GM19324 (cell line): ENCODE measurements around the gene EAF2.
A peak's percentile ranks its signal among the peaks of the same experiment; 100 is the strongest.

ENCODE experiments used
- ATAC-seq: cut with Tn5 transposase; IDR thresholded peaks from one replicate; pipeline ENCODE4 v1.9.1; 2021; ENCODE audit warnings: mild to moderate bottlenecking, moderate library complexity; ENCODE audit not compliant: unreplicated experiment, low FRiP score

The EAF2 gene

DNA sequence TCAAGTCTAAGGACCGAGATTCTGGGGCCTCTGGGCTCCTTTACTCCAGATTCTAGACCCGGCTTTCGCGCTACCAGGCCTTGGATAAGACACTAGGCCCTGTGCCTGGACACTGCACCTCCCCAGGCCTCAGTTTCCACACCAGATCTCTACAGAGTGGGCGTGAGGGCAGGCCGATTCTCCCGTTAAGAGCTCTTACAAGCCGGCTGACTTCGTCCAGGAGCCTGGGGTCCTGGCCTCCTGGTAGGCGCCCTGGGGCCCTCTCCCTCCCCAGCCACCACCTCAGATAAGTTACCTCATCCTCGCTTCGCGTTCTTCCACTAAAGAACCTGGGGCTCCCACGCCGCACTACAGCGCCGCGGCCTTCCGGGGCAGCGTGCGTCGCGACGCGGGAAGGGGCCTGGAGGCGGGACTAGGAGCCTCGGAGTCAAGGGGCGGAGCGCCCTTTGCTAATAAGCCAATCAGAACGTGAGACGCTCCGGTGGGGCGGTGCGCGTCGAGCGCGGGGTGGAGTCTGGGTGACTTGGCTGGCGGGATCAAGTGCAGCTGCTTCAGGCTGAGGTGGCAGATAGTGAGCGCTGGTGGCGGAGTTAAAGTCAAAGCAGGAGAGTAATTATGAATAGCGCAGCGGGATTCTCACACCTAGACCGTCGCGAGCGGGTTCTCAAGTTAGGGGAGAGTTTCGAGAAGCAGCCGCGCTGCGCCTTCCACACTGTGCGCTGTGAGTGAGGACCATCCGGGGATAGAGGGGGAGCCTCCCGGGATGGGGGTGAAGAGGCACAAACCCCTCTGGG, at the start of gene EAF2, which contains the start of gene IQCB1:
Gene EAF2, plus strand, starts transcription at position 539 of the 794 bp plus-strand sequence. Its CDS starts 77 bp downstream, at position 616.
Gene IQCB1, minus strand, starts transcription at position 390 of the 794 bp plus-strand sequence. CDS start 6,100 bp downstream, outside the sequence.
- ATAC-seq, result peak; percentile 99

DNA sequence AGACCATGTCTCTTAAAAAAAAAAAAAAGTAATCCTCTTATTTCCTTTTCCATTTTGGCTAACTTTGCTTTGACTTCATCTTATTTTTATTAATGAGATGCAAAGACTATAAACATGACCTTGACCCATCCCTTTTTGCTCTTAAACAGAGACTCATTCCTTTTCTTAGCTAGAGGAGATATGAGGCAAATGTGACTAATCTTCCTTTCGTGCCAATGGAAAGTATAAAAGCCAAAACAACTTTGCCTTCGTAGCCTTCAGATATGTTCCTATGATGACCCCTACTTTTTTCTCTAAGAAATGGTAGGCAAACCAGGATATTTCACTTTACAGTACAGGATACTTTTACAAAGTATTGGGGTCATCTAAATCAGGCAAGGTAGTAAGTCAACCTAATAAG, 48.5 kb upstream of the EAF2 start:
- ATAC-seq, result no peak

- no peak for ATAC-seq
Measured at GRCh38 chr3:121793078-121793477, 41.9 kb upstream of the EAF2 start.

DNA sequence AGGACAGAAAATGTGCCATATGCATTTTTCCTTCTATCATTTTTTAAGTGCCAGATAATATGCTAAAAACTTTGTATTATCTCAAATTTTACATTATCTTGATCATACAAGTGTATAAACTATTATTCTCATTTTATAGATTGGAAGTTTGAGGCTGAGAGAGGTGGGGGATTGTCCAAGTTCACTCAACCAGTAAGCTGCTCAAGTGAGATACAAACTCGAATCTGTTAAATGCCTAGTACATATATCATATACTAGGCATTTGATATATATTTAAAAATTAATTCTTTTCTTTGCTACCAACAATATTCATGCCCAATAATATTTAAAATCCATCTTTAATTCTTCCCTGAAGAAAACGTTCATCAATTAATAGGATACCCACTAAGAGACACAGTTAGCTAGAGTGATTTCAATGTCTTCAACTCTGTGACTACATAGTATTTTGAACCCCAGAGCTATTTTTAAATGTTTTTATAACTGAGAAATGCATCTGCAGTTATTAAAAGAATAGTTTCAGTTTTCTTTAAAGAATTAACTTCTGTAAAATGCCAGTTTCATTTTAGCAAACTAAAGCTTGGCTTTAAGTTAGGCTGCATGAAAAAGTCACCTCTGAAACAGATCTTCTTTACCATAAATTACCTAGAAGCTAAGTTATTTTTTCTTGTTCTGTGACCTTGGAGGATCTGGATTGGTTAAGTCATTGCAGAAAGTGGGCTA, 40.6 kb upstream of the EAF2 start:
- ATAC-seq, result peak; percentile 51

GRCh38 chr3:121796970-121797369, 38.0 kb upstream of the EAF2 start:
- ATAC-seq, result no peak

GRCh38 chr3:121800906-121801305, 34.1 kb upstream of the EAF2 start:
- ATAC-seq, result no peak

DNA sequence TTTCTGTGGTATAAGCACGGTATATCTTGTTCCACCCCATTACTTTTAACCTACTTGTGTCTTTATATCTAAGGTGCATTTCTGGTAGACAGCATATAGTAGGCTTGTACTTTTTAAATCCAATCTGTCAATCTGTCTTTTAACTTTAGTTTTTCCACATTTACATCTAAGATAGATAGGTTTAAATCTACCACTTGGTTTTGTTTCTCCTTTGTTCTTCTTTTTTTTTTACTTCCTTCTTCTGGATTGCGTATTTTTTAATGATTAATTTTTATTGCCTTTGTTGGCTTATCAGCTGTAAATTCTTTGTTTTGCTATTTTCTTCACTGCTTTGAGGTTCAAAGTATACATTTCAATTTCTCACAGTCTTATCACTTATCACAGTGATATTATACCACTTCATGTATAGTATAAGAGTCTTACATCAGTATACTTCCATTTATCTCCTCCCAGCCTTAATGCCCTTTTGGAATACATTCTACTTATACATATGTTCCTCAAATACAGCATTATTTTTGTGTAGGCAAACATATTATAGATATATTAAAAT, 31.2 kb upstream of the EAF2 start:
- no peak for ATAC-seq

DNA sequence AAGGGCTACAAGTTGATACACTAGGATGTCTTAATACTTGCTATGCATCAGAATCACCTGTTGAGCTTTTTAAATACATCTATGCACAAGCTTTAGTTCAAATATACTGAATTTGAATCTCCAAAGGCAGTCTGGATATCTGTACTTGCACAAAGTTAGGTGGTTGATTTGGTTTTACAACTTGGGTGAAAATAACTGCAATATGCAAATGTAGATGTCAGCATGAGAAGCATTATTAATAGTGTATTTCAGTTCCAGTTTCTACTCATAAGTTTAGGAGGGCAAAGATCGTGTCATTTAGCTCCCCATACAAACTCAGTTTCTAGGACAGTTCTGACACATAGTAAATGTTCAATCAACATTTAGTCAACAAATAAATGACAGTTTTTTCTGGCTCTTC, 25.8 kb upstream of the EAF2 start:
- ATAC-seq, result peak; percentile 92

DNA sequence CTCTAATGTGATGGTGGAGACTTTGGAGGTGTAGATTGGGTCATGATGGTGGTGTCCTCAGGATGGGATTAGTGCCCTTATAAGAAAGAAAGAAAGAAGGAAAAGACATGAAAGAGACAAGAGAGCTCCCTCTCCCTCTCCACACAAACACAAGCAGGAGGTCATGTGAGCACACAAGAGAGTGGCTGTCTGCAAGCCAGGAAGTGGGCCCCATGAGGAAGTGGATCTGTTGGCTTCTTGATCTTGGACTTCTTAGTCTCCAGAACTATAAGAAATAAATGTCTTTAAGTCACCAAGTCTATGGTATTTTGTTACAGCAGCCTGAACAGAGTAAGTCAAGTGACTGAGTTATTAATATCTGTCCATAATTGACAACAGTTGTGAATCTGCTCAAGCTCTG, 17.3 kb upstream of the EAF2 start:
- no peak for ATAC-seq

- ATAC-seq, result no peak
Measured at GRCh38 chr3:121818578-121818977, 16.4 kb upstream of the EAF2 start.

DNA sequence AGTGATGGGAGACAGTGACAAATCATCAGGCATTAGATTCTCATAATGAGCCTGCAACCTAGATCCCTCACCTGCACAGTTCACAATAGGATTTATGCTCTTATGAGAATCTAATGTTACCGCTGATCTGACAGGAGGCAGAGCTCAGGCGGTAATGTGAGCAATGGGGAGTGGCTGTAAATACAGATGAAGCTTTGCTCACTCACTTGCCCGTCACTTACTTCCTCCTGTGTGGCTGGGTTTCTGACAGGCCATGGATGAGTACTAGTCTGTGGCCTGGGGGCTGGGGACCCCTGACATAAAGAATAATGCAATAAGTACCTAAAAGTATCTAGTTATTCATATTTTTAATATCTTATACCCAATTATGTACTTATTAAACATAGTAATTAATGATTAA, 15.8 kb upstream of the EAF2 start:
- ATAC-seq, result no peak

DNA sequence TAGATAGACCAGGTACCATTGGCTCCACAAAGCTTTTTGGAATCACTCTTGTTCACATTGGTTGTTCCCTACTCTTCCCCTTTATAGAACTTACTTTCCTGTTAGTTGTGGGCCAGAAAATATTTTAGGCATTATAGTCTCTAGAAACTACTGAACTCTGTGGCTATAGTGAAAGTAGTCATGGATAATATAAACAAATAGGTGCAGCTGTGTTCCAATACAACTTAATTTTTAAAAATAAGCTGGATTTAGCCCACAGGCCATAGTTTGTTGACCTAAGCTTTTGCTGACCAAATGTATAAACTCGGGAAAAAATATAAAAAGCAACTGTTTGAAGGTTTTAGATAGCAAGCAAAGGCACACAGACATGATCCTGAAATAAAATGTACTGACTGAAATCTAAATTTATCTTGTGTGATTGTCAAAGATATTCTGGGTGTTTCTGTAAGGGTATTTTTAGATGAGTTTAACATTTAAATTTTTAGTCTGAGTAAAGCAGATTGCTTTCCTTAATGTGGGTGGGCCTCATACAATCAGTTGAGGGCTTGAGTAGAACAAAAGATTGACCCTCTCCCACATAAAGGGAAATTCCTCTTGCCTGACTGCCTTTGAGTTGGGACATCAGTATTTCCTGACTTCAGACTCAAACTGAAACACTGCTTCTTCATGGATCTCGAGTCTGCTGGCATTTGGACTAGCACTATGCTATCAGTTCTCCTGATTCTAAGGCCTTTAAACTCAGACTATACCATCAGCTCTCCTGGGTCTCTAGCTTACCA, 13.4 kb upstream of the EAF2 start:
- ATAC-seq, result no peak

DNA sequence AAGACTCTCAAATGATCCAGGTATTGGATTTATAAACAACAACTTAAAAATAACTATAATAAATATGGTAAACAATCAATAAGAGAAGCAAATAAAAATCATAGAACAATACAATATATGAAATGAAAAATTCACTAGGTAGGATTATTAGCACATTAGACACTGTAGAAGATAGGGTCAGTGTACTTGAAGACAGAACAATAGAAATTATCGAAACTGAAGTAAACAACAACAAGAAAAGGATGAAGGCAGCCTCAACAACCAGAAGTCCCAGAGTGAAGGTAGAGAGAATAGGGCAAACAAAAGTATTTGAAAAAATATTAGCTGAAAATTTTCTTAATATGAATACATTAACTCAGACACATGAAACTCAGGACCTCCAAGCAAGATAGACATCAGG, 12.0 kb upstream of the EAF2 start:
- ATAC-seq, result no peak

- ATAC-seq, result no peak
Measured at GRCh38 chr3:121834157-121834670, 795 bp upstream of the EAF2 start.

DNA sequence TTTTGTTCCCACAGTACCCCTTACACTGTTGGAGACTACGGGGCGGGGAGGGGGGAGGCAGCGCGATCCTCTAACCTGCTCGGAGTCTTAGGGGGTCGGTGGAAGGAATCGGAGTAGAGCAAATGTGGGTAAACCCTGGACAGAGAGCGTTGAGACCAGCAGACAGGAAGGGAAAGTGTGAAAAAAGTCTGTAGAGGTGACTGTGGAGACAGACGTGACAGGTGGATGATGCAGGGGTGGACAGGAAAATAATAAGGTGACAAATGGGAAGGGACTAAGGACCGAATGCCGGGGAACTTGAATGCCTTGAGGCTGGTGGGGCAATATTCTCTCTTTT, 424 bp downstream of the EAF2 start:
- ATAC-seq, result peak; percentile 14

GRCh38 chr3:121836064-121836463, 1.1 kb downstream of the EAF2 start:
- no peak for ATAC-seq

DNA sequence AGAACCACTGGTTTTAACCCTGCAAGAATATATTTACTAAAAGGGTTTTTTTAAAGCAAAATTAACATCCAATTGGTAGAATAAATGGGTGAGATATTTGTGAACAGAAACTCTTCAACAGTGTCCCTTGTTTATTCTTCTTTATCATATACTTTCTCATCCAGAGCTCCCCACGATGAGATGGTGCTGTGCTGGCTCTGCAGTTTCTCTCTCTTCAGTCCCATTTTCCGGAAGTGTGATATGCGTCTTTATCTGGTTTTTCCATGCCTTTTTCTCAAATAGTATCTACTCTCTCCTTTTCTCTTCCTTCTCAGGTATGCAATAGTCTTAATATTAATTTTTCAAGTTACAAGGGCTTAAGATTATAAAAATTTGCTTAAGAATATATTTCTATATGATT, 1.5 kb downstream of the EAF2 start:
- no peak for ATAC-seq

DNA sequence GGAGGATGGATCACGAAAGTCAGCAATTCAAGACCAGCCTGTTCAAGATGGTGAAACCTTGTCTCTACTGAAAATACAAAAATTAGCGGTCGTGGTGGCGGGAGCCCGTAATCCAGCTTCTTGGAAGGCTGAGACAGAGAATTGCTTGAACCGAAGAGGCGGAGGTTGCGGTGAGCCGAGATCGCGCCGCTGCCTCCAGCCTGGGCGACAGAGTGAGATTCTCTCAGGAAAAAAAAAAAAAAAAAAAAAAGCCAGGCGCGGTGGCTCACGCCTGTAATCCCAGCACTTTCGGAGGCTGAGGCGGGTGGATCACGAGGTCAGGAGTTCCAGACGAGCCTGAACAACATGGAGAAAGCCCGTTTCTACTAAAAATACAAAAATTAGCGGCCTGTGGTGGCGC, 5.0 kb downstream of the EAF2 start:
- ATAC-seq, result no peak

DNA sequence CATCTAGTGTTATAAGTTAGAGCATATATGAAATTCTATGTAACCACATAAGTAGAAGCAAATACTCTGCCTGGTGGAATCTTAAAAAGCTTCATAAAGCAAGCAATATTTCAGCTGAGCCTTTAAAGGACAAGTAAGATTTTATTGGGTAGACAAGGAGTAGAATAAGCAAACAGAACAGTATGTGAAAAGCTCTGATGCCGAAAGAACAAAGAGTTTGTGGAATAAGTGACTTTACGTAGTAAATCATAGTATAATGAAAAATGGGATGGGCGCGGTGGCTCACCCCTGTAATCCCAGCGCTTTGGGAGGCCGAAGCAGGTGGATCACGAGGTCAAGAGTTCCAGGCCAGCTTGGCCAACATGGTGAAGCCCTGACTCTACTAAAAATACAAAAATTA, 9.9 kb downstream of the EAF2 start:
- no peak for ATAC-seq

- ATAC-seq, result no peak
Measured at GRCh38 chr3:121852256-121852655, 17.2 kb downstream of the EAF2 start.

DNA sequence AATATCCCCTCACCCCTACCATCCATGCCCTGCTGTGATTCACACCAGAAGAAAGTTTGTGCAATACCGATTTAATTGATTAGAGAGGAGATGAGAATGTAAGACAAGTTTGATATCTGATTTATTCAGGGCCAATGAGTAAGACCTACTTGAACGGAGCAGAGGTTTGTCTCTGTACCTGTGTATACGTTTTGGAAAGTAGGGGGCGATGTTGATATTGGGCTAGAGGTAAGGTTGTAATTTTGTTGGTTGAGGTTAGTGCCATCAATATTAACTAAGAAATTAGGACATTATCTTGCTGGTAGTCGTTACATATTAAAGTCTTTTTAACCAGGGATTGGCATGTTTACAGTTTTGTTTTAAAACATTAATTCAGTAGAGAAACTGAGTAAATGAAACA, 20.5 kb downstream of the EAF2 start:
- ATAC-seq, result no peak
